ENCODE data around the gene THSD4. TPM values are rescaled to one million over a fixed set of nuclear protein-coding genes. Genes with fewer than 3 reads are reported as not detected.

THSD4 gene
- total and polyA plus RNA-seq, 7 donors, result 0.21 to 3.1 (median 1.8) TPM

DNA sequence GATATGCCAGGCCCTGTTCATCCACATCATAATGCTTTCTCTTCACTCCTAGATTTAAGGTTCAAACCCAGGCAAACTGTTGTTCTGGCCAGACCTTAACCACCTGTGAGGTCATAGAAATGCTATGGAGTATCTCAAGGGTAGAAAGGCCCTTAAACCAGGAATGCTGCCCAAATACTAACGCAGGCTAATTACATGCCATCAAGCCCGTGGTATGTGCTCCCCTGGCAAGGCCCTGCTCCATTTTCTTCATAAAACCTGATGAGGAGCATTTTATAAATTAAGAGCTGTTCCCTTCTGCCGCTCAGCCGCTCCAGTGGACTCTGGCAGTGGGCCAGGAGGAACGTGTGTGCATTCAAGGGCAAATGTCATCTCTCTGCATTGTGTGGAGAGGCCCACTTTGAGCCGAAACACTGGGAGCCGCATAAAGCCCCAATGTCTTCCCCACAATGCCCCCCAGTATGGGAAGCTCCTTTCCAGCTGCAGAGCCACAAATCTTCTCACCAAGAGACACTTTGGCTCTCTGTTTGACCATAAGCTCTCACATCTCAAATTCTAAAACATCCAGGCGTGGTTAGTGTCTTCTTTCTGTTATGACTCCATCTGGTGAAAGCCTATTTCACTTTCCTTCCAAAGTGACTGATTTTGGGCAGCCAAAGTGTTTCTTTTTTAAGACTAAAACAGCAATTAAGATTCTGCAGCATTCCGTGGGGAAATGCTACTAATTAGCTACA, 484.3 kb downstream of the THSD4 start:
- peak in 1 of 4 donors; percentile 56 for ATAC-seq
- intact Hi-C loops (cut with DNase I), result no loop called here

DNA sequence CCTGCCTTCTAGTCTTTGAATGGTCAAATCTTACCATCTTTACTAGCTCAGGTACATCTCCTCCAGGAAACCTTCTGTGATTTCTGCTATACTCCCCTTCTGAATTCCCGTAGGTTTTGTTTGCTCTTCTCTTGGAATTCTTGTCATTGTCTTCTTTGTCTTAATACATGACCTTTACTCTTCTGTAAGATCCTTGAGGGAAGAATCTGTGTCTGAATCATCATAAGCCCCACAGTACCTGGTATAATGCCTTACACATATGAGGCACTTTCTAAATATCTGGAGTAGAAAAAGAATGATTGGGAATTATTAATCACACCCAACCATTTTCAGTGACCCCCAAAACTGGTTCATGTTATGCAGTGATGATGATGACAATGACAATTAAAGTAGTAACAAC, 485.0 kb downstream of the THSD4 start:
- Histone ChIP-seq H3K27ac (no peak overlapping the region), H3K9me3 (peaks cover 7% of the 10 kb centered on the region), H3K27me3 (ENCODE audit: insufficient read depth in 3 of 3, low read length in 2 of 3) (no peaks in the 10 kb centered on the region), H3K4me1 (peaks cover 10% of the 10 kb centered on the region), H3K4me3 (no peak overlapping the region), H3K36me3 (ENCODE audit: insufficient read depth in 1 of 2, low read depth in 1 of 2) (no peaks in the 10 kb centered on the region)
- ATAC-seq (no peak), DNase-seq (no peak)
- intact Hi-C loops (cut with DNase I), result no loop called here
- 75 to 84% (median 79%) methylated on average over 1 of the region's 1 CpG for WGBS, 3 donors
- TF ChIP-seq CTCF (IDR thresholded peaks at IDR 0.05), result no peak

More for the DNA sequence above, 484.3 kb downstream of the THSD4 start:
- peak overlapping the region; percentile 3 for H3K4me3 ChIP-seq
- no peak overlapping the region for H3K27ac ChIP-seq
- no peaks in the 10 kb centered on the region for H3K27me3 ChIP-seq (ENCODE audit: insufficient read depth in 3 of 3, low read length in 2 of 3)
- no peaks in the 10 kb centered on the region for H3K36me3 ChIP-seq (ENCODE audit: insufficient read depth in 1 of 2, low read depth in 1 of 2)
- H3K9me3 ChIP-seq, result peaks cover 2% of the 10 kb centered on the region
- no peak for TF ChIP-seq CTCF (IDR thresholded peaks at IDR 0.05)
- peak in 1 of 2 donors; percentile 53 for DNase-seq
- WGBS, 3 donors, result 22 to 29% (median 27%) methylated on average over 9 of the region's 9 CpGs
- peaks cover 10% of the 10 kb centered on the region for H3K4me1 ChIP-seq

GRCh38 chr15:71601038-71601834, 486.0 kb downstream of the THSD4 start:
- no peak for ATAC-seq
- TF ChIP-seq CTCF (IDR thresholded peaks at IDR 0.05), result no peak
- DNase-seq, result no peak
- intact Hi-C loops (cut with DNase I), result no loop called here
- H3K4me1 ChIP-seq, result peaks cover 10% of the 10 kb centered on the region
- no peaks in the 10 kb centered on the region for H3K36me3 ChIP-seq (ENCODE audit: insufficient read depth in 1 of 2, low read depth in 1 of 2)
- peaks cover 7% of the 10 kb centered on the region for H3K9me3 ChIP-seq
- WGBS, 3 donors, result 88 to 93% (median 90%) methylated on average over 8 of the region's 8 CpGs
- no peak overlapping the region for H3K4me3 ChIP-seq
- H3K27me3 ChIP-seq (ENCODE audit: insufficient read depth in 3 of 3, low read length in 2 of 3), result no peaks in the 10 kb centered on the region
- H3K27ac ChIP-seq, result no peak overlapping the region

DNA sequence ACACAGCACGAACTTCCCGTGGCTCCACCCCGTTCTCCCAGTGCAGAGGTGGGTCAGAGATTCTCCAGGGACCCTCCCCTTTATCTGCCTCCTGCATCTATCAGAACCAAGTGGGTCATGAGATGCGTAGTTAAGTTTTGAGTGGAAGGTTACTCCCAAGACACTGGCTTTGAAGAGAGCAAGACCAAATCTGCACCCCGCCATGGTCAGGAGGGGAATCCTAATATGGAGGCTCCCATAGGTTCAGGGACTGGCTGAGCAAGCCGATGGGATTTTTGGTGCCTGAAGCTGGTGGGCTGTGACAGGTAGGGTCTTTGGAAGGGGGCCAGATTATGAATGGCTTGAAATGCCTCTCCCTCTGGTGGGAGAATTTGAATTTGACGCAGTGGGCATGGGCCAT, 488.1 kb downstream of the THSD4 start:
- Histone ChIP-seq H3K4me1 (no peaks in the 10 kb centered on the region), H3K4me3 (no peak overlapping the region), H3K36me3 (ENCODE audit: insufficient read depth in 1 of 2, low read depth in 1 of 2) (no peaks in the 10 kb centered on the region), H3K27ac (no peak overlapping the region), H3K27me3 (ENCODE audit: insufficient read depth in 3 of 3, low read length in 2 of 3) (no peaks in the 10 kb centered on the region), H3K9me3 (peaks cover 7% of the 10 kb centered on the region)
- intact Hi-C loops (cut with DNase I), result no loop called here
- DNase-seq (no peak), ATAC-seq (no peak)
- WGBS, 3 donors, result 49 to 71% (median 57%) methylated on average over 7 of the region's 7 CpGs
- no peak for TF ChIP-seq CTCF (IDR thresholded peaks at IDR 0.05)
